ENCODE data around the gene KCTD3. TPM values are rescaled to one million over a fixed set of nuclear protein-coding genes. Genes with fewer than 3 reads are reported as not detected.

KCTD3 gene
- polyA plus RNA-seq, 1 donor (not counting 4 experiments of a cell fraction or from before 2014, with no cell fraction given), result 43.4 TPM

GRCh38 chr1:215660259-215660658 is 93.2 kb downstream of the KCTD3 start:
- H3K36me3 ChIP-seq (ENCODE audit: control insufficient read depth in 2 of 2, extremely low read depth in 1 of 2, insufficient read depth in 2 of 2, low read length in 2 of 2), result no peaks in the 10 kb centered on the region
- TF ChIP-seq CTCF (optimal IDR thresholded peaks at IDR 0.05 in 1 of 3, IDR thresholded peaks at IDR 0.05 in 1 of 3, conservative IDR thresholded peaks at IDR 0.05 in 1 of 3; ENCODE audit: extremely low read depth in 1 of 3, insufficient read depth in 2 of 3, low read length in 3 of 3) (no peak), EZH2 (IDR thresholded peaks at IDR 0.05; ENCODE audit: low read length) (no peak)
- H3K4me3 ChIP-seq (ENCODE audit: control insufficient read depth in 2 of 3, extremely low read depth in 1 of 3, insufficient read depth in 2 of 3, low read depth in 1 of 3, low read length in 3 of 3), result no peak overlapping the region
- H2AFZ ChIP-seq (ENCODE audit: control insufficient read depth, low read length), result no peak overlapping the region
- DNase-seq (ENCODE audit: low read depth, low spot score), result no peak
- H3K27ac ChIP-seq (ENCODE audit: control insufficient read depth, insufficient read depth, low read length), result no peak overlapping the region
- H3K4me2 ChIP-seq (ENCODE audit: control insufficient read depth, extremely low read depth, insufficient read depth, low read depth, low read length), result no peak overlapping the region
- no peaks in the 10 kb centered on the region for H3K79me2 ChIP-seq (ENCODE audit: control insufficient read depth, insufficient read depth, low read length)
- no peaks in the 10 kb centered on the region for H3K9me1 ChIP-seq (ENCODE audit: control insufficient read depth, extremely low read depth, insufficient read depth, low read length)
- no peaks in the 10 kb centered on the region for H3K4me1 ChIP-seq (ENCODE audit: control insufficient read depth, extremely low read depth, insufficient read depth, low read length)
- no peaks in the 10 kb centered on the region for H4K20me1 ChIP-seq (ENCODE audit: control insufficient read depth, extremely low read depth, insufficient read depth, low read length)
- dilution Hi-C loops (cut with MboI; ENCODE audit: extremely low pct_ligation_motif_present, low sequenced_read_pairs), result no loop called here
- no peak overlapping the region for H3K9ac ChIP-seq (ENCODE audit: control insufficient read depth, extremely low read depth, insufficient read depth, low read length)
- FAIRE-seq, result no peak
- no peaks in the 10 kb centered on the region for H3K9me3 ChIP-seq (ENCODE audit: control insufficient read depth, low read depth, low read length)
- no peaks in the 10 kb centered on the region for H3K27me3 ChIP-seq (ENCODE audit: control insufficient read depth, extremely low read depth, insufficient read depth, low read length)

- FAIRE-seq (no peak), DNase-seq (ENCODE audit: low read depth, low spot score) (no peak)
- dilution Hi-C loops (cut with MboI; ENCODE audit: extremely low pct_ligation_motif_present, low sequenced_read_pairs), result no loop called here
- TF ChIP-seq CTCF (optimal IDR thresholded peaks at IDR 0.05 in 1 of 3, IDR thresholded peaks at IDR 0.05 in 1 of 3, conservative IDR thresholded peaks at IDR 0.05 in 1 of 3; ENCODE audit: extremely low read depth in 1 of 3, insufficient read depth in 2 of 3, low read length in 3 of 3), result no peak
- no peak for TF ChIP-seq EZH2 (IDR thresholded peaks at IDR 0.05; ENCODE audit: low read length)
- no peaks in the 10 kb centered on the region for H3K9me3 ChIP-seq (ENCODE audit: control insufficient read depth, low read depth, low read length)
- H3K4me3 ChIP-seq (ENCODE audit: control insufficient read depth in 2 of 3, extremely low read depth in 1 of 3, insufficient read depth in 2 of 3, low read depth in 1 of 3, low read length in 3 of 3), result no peak overlapping the region
- H3K9ac ChIP-seq (ENCODE audit: control insufficient read depth, extremely low read depth, insufficient read depth, low read length), result no peak overlapping the region
- no peaks in the 10 kb centered on the region for H3K27me3 ChIP-seq (ENCODE audit: control insufficient read depth, extremely low read depth, insufficient read depth, low read length)
- no peak overlapping the region for H2AFZ ChIP-seq (ENCODE audit: control insufficient read depth, low read length)
- no peaks in the 10 kb centered on the region for H4K20me1 ChIP-seq (ENCODE audit: control insufficient read depth, extremely low read depth, insufficient read depth, low read length)
- no peak overlapping the region for H3K27ac ChIP-seq (ENCODE audit: control insufficient read depth, insufficient read depth, low read length)
- H3K4me2 ChIP-seq (ENCODE audit: control insufficient read depth, extremely low read depth, insufficient read depth, low read depth, low read length), result no peak overlapping the region
- H3K79me2 ChIP-seq (ENCODE audit: control insufficient read depth, insufficient read depth, low read length), result no peaks in the 10 kb centered on the region
- H3K36me3 ChIP-seq (ENCODE audit: control insufficient read depth in 2 of 2, extremely low read depth in 1 of 2, insufficient read depth in 2 of 2, low read length in 2 of 2), result no peaks in the 10 kb centered on the region
- no peaks in the 10 kb centered on the region for H3K9me1 ChIP-seq (ENCODE audit: control insufficient read depth, extremely low read depth, insufficient read depth, low read length)
- H3K4me1 ChIP-seq (ENCODE audit: control insufficient read depth, extremely low read depth, insufficient read depth, low read length), result no peaks in the 10 kb centered on the region
Observed at GRCh38 chr1:215661033-215661432, 93.9 kb downstream of the KCTD3 start.
